GM12872 (cell line): Measurements from ENCODE around the gene GID4.

ENCODE experiments used
- TF ChIP-seq, protein P1 (sequence below): IDR thresholded peaks from 3 replicates; pipeline ENCODE4 v1.5.1; 2011; ENCODE audit warnings: low read depth, mild to moderate bottlenecking, low read length, moderate library complexity; ENCODE audit not compliant: insufficient read depth

Gene GID4

DNA sequence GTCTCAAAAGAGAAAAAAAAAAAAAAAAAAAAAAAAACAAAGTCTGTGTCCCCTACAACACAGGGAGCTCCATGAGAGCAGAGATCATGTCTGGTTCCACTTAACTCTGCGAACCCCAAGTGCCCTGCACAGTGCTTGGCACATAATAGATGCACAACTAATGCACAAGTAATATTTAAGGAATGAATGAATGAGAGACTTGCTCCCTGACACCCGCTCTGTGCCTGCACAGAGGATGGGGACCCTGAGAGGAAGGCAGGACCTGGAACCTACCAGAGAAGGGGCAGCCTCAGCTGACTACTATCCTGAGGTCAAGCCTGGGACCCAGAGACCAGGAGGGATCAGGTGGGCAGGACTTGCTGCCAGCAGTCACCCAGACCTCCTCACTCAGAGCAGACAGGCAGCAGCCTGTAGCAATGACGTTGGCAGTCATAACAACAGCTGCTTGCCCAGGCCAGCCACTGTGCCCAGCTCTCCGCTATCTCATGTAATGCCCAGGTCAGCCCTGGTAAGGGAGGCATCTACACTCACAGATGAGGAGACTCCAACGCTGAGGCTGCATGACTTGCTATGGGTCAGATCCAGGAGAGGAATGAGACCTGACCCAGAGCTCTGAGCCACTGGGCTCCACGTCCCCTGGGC, 72.2 kb downstream of the GID4 start:
- TF ChIP-seq, protein P1, sequence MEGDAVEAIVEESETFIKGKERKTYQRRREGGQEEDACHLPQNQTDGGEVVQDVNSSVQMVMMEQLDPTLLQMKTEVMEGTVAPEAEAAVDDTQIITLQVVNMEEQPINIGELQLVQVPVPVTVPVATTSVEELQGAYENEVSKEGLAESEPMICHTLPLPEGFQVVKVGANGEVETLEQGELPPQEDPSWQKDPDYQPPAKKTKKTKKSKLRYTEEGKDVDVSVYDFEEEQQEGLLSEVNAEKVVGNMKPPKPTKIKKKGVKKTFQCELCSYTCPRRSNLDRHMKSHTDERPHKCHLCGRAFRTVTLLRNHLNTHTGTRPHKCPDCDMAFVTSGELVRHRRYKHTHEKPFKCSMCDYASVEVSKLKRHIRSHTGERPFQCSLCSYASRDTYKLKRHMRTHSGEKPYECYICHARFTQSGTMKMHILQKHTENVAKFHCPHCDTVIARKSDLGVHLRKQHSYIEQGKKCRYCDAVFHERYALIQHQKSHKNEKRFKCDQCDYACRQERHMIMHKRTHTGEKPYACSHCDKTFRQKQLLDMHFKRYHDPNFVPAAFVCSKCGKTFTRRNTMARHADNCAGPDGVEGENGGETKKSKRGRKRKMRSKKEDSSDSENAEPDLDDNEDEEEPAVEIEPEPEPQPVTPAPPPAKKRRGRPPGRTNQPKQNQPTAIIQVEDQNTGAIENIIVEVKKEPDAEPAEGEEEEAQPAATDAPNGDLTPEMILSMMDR: no peak

DNA sequence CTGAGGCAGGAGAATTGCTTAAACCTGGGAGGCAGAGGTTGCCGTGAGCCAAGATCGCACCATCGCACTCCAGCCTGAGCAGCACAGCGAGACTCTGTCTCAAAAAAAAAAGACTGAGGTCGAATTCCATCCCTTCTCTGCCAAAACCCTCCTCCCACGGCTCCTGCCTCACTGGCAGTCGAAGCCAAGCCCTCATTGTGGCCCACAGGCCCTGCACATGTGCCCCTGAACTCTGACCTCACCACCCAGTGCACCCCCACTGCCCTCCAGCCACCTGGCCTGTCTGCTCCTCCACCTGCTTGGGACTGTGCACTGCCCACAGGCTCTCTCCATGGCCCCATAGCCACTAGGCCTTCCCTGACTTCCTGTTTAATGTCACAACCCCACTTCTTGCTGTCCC, 76.3 kb downstream of the GID4 start:
- TF ChIP-seq, protein P1: no peak

DNA sequence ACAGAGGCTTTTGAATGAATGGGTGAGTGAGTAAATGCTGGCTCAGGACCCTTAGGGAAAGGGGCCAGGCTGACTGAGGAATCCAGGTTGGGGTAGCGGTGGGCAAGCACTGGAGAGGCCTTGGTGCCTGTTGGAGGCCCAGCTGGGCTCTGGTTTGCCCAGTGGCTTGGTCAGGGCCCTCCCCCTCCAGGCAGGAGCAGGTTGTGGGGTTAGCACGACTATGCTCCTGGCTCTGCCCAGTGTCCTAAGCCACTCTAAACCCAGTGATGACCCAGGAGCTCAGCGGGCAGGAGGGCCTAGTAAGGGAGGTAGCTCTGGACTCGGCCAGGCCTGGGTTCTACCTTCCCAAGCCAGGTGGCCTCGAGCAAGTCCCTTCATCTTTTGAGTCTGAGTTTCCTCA, 76.9 kb downstream of the GID4 start:
- TF ChIP-seq, protein P1: no peak

DNA sequence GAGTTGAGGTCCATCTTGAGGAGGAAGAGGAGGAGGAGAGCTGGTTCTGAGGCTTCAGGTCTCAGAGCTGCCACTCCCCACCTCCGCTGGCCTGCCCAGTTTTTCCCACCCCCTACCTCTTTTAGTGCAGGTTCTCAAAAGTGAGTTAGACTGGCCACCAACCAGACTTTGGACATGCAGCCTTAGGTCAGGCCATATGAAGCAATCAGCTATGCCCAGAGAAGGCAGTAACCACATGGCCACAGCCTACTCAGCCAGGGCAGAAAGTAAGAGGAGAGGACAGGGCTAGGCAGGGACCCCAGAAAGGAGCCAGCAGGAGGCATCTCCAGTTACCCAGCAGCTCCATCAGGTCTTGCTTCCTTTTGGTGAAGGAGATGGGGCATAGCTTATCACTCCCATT, 78.3 kb downstream of the GID4 start:
- TF ChIP-seq, protein P1: no peak
